ENCODE measurements around the gene MSANTD2.

The MSANTD2 gene

DNA sequence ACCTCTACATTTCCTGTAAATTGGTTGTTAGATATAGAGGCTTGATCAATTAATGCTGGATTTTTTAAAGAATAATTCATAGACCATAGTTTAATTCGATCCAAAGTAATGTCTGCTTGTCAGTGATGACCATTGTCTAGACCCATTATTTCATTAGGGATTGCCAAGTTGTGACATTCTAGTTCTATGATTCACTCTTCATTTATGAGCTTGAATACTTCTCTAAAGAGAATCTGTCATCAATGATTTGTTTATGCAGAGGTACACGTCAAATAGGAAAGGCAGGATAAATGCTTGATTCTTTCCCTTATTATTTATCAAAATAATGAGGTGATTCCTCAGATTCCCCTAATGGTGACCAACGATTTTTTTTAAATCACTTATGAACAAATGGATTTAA is 41.0 kb upstream of the MSANTD2 start:
- in situ Hi-C loops (cut with MboI; ENCODE audit: low pct_unique_long_range_greater_than_20kb, low sequenced_read_pairs, unreplicated experiment): loop anchor here (25.0 kb wide), 1 partner anchor 179 kb away; the partner anchor contains the start of genes SIAE and SPA17
- TF ChIP-seq, protein P1, sequence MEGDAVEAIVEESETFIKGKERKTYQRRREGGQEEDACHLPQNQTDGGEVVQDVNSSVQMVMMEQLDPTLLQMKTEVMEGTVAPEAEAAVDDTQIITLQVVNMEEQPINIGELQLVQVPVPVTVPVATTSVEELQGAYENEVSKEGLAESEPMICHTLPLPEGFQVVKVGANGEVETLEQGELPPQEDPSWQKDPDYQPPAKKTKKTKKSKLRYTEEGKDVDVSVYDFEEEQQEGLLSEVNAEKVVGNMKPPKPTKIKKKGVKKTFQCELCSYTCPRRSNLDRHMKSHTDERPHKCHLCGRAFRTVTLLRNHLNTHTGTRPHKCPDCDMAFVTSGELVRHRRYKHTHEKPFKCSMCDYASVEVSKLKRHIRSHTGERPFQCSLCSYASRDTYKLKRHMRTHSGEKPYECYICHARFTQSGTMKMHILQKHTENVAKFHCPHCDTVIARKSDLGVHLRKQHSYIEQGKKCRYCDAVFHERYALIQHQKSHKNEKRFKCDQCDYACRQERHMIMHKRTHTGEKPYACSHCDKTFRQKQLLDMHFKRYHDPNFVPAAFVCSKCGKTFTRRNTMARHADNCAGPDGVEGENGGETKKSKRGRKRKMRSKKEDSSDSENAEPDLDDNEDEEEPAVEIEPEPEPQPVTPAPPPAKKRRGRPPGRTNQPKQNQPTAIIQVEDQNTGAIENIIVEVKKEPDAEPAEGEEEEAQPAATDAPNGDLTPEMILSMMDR (IDR thresholded peaks at IDR 0.05; ENCODE audit: extremely low read depth, insufficient read depth, missing control alignments): no peak
- DNase-seq (ENCODE audit: low spot score): no peak

- in situ Hi-C loops (cut with MboI; ENCODE audit: low pct_unique_long_range_greater_than_20kb, low sequenced_read_pairs, unreplicated experiment): loop anchor here (25.0 kb wide), 1 partner anchor 178 kb away; the partner anchor contains the start of genes SIAE and SPA17
- TF ChIP-seq, protein P1 (IDR thresholded peaks at IDR 0.05; ENCODE audit: extremely low read depth, insufficient read depth, missing control alignments): no peak
- no peak for DNase-seq (ENCODE audit: low spot score)
Measured at GRCh38 chr11:124840666-124841065, 40.5 kb upstream of the MSANTD2 start.

- TF ChIP-seq, protein P1 (IDR thresholded peaks at IDR 0.05; ENCODE audit: extremely low read depth, insufficient read depth, missing control alignments): no peak
- in situ Hi-C loops (cut with MboI; ENCODE audit: low pct_unique_long_range_greater_than_20kb, low sequenced_read_pairs, unreplicated experiment): loop anchor here (25.0 kb wide), 1 partner anchor 178 kb away; the partner anchor contains the start of genes SIAE and SPA17
- DNase-seq (ENCODE audit: low spot score): peak; percentile 36
Measured at GRCh38 chr11:124839972-124840621, 39.9 kb upstream of the MSANTD2 start.

DNA sequence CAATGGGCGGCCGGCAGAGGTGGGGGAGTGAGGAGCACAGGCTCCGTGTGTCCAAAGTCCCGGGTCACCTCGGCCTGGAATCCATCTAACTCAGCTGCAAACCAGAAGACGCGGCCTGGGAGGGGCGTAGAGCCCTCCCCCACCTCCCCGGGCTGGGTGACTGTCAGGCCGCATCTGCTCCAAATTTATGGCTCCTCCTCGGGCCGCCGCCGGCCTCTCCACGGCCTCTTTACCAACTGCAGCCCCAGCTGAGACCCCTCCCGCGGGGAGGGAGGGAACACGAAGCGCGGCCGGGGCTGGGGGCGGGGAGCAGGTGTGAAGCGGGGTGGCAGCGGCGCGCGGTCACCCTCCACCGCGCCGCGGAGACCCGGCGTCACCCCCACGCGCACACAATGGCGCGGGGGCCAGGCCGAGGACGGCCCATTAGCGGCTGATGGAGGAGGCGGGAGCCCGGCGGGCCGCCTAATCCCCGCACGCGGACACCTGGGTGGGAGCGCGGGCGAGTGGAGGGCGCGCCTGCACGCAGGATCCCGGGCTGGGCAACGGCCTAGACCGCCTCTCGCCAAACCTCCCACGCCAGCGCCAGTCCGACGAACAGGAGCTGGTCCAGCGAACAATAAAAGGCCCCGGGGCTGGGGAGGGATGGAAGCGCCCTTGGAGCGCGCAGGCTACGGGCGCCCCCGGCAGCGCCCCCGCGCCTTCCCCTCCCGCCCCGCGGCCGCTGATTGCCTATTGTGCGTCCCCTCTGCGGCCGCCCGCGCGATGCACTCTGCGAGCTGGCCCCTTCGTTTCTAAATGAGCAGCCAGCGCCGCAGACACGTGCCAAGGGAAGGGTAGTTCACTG is 39.1 kb upstream of the MSANTD2 start:
- peak; percentile 33 for DNase-seq (ENCODE audit: low spot score)
- in situ Hi-C loops (cut with MboI; ENCODE audit: low pct_unique_long_range_greater_than_20kb, low sequenced_read_pairs, unreplicated experiment): loop anchor here (25.0 kb wide), 1 partner anchor 177 kb away; the partner anchor contains the start of genes SIAE and SPA17
- TF ChIP-seq, protein P1 (IDR thresholded peaks at IDR 0.05; ENCODE audit: extremely low read depth, insufficient read depth, missing control alignments): no peak

GRCh38 chr11:124838805-124839127 is 38.6 kb upstream of the MSANTD2 start:
- no peak for DNase-seq (ENCODE audit: low spot score)
- in situ Hi-C loops (cut with MboI; ENCODE audit: low pct_unique_long_range_greater_than_20kb, low sequenced_read_pairs, unreplicated experiment): loop anchor here (25.0 kb wide), 1 partner anchor 176 kb away; the partner anchor contains the start of genes SIAE and SPA17
- TF ChIP-seq, protein P1 (IDR thresholded peaks at IDR 0.05; ENCODE audit: extremely low read depth, insufficient read depth, missing control alignments): no peak

GRCh38 chr11:124837491-124837856 is 37.3 kb upstream of the MSANTD2 start:
- TF ChIP-seq, protein P1 (IDR thresholded peaks at IDR 0.05; ENCODE audit: extremely low read depth, insufficient read depth, missing control alignments): peak; percentile 56
- DNase-seq (ENCODE audit: low spot score): peak; percentile 70
- in situ Hi-C loops (cut with MboI; ENCODE audit: low pct_unique_long_range_greater_than_20kb, low sequenced_read_pairs, unreplicated experiment): loop anchor here (25.0 kb wide), 1 partner anchor 175 kb away; the partner anchor contains the start of genes SIAE and SPA17
